Measurements from ENCODE around the gene MINDY4B.
A peak's percentile ranks its signal among the peaks of the same experiment; 100 is the strongest.
"Not testable (repeated sequence)": the region's sequence is repeated elsewhere in the genome, so short reads cannot be mapped to it uniquely, and the experiment has no call there.

The MINDY4B gene

GRCh38 chr3:150898046-150898754, 7.0 kb downstream of the MINDY4B start:
- DNase-seq (ENCODE audit: low read depth in 2 of 2): no peak

- DNase-seq (ENCODE audit: low read depth in 2 of 2): no peak
These were observed 7.6 kb downstream of the MINDY4B start for GRCh38 chr3:150897592-150897991.

GRCh38 chr3:150890831-150891230, 14.4 kb downstream of the MINDY4B start:
- DNase-seq (ENCODE audit: low read depth in 2 of 2): no peak

- DNase-seq (ENCODE audit: low read depth in 2 of 2): peak in 1 of 2 experiments; percentile 12
These were observed 14.9 kb downstream of the MINDY4B start for GRCh38 chr3:150890295-150890694.

GRCh38 chr3:150889106-150889505, 16.1 kb downstream of the MINDY4B start:
- no peak for DNase-seq (ENCODE audit: low read depth in 2 of 2)

- DNase-seq (ENCODE audit: low read depth in 2 of 2): no peak
These were observed 18.2 kb downstream of the MINDY4B start for GRCh38 chr3:150887031-150887430.

GRCh38 chr3:150885535-150885934, 19.7 kb downstream of the MINDY4B start:
- no peak for DNase-seq (ENCODE audit: low read depth in 2 of 2)

GRCh38 chr3:150878996-150879575, 26.2 kb downstream of the MINDY4B start:
- no peak for DNase-seq (ENCODE audit: low read depth in 2 of 2)

GRCh38 chr3:150878290-150878689, 26.9 kb downstream of the MINDY4B start:
- DNase-seq (ENCODE audit: low read depth in 2 of 2): no peak

GRCh38 chr3:150877303-150877702, 27.9 kb downstream of the MINDY4B start:
- no peak for DNase-seq (ENCODE audit: low read depth in 2 of 2)

- DNase-seq (ENCODE audit: low read depth in 2 of 2): no peak
These were observed 28.5 kb downstream of the MINDY4B start for GRCh38 chr3:150876611-150877265.

- no peak for DNase-seq (ENCODE audit: low read depth in 2 of 2)
These were observed 29.7 kb downstream of the MINDY4B start for GRCh38 chr3:150875548-150875947.

GRCh38 chr3:150874666-150875219, 30.5 kb downstream of the MINDY4B start:
- no peak for DNase-seq (ENCODE audit: low read depth in 2 of 2)

GRCh38 chr3:150871192-150871591, 34.0 kb downstream of the MINDY4B start:
- no peak for DNase-seq (ENCODE audit: low read depth in 2 of 2)

- peak; percentile 36 for DNase-seq (ENCODE audit: low read depth in 2 of 2)
These were observed 34.8 kb downstream of the MINDY4B start for GRCh38 chr3:150870406-150870805.

GRCh38 chr3:150868282-150868681, 37.0 kb downstream of the MINDY4B start:
- no peak for DNase-seq (ENCODE audit: low read depth in 2 of 2)

GRCh38 chr3:150867434-150867833, 37.8 kb downstream of the MINDY4B start:
- DNase-seq (ENCODE audit: low read depth in 2 of 2): no peak

GRCh38 chr3:150863921-150864320, 41.3 kb downstream of the MINDY4B start:
- not testable (repeated sequence) for DNase-seq (ENCODE audit: low read depth in 2 of 2)

- no peak for DNase-seq (ENCODE audit: low read depth in 2 of 2)
These were observed 43.4 kb downstream of the MINDY4B start for GRCh38 chr3:150861851-150862250.

- not testable (repeated sequence) for DNase-seq (ENCODE audit: low read depth in 2 of 2)
These were observed 47.3 kb downstream of the MINDY4B start for GRCh38 chr3:150857936-150858335.

- no peak for DNase-seq (ENCODE audit: low read depth in 2 of 2)
These were observed 55.0 kb downstream of the MINDY4B start for GRCh38 chr3:150850191-150850590.

- DNase-seq (ENCODE audit: low read depth in 2 of 2): no peak
These were observed 56.4 kb downstream of the MINDY4B start for GRCh38 chr3:150848864-150849263.

GRCh38 chr3:150847433-150847832, 57.8 kb downstream of the MINDY4B start:
- no peak for DNase-seq (ENCODE audit: low read depth in 2 of 2)

Data from fibroblast of skin of left biceps (primary cell).